Testis (tissue), 5 donors: ENCODE results near the gene IL20RB. TPM values are rescaled to one million over a fixed set of nuclear protein-coding genes. Genes with fewer than 3 reads are reported as not detected.

Experiments
- DNase-seq: peaks from one replicate; pipeline ENCODE4 v3.0.0-alpha.2; 2019
- H3K27ac ChIP-seq, 2 donors: fragments of 200-600 bp; sonication (generic); one replicate each; pipeline ENCODE4 v1.5.1; 2019
- H3K27me3 ChIP-seq: fragments of 200-600 bp; sonication (generic); one replicate; pipeline ENCODE4 v1.5.1; 2019
- H3K36me3 ChIP-seq: fragments of 200-600 bp; sonication (generic); one replicate; pipeline ENCODE4 v1.5.1; 2017; ENCODE audit warnings: low read depth; ENCODE audit errors: missing control alignments
- H3K4me1 ChIP-seq: fragments of 200-600 bp; sonication (generic); one replicate; pipeline ENCODE4 v1.5.1; 2019
- H3K4me3 ChIP-seq, 2 donors: fragments of 200-600 bp; sonication (generic); one replicate each; pipeline ENCODE4 v1.5.1; 2017 to 2019
- H3K9me3 ChIP-seq: fragments of 200-600 bp; sonication (generic); one replicate; pipeline ENCODE4 v1.5.1; 2017
- POLR2A ChIP-seq: fragments of 450-650 bp; IDR thresholded peaks from one replicate; pipeline ENCODE4 v1.6.1; 2017; ENCODE audit warnings: antibody characterized with exemption, mild to moderate bottlenecking, moderate library complexity
- WGBS, 2 donors: methylation state at CpG; one replicate each; pipeline ENCODE4 v1.1.5; 2018; 5-methylcytosine and 5-hydroxymethylcytosine counted together
- intact Hi-C: fragments of 100-400 bp; cut with DNase I; formaldehyde crosslinking; loops from one replicate; pipeline ENCODE4 v1.15.1; 2023; ENCODE audit warnings: low total_unique reads
- long read RNA-seq, 2 donors: transcript quantifications; one replicate each; lab custom pipeline, GENCODE V29; 2026
- polyA plus RNA-seq: library from polyadenylated mRNA; stranded (reverse); fragments of 350-450 nt; fragmentation: Illumina TruSeq; extraction: RNeasy Lipid Tissue Mini Kit (QIAGEN cat#74804); gene quantifications from one replicate; pipeline ENCODE4 v1.2.3, GENCODE V29; 2014; ENCODE audit warnings: low read depth, low replicate concordance; ENCODE audit not compliant: insufficient read depth
- total RNA-seq, 2 donors: library from RNA; depleted of rRNA; stranded (reverse); fragments of >200 nt; gene quantifications; one replicate each; pipeline ENCODE4 v1.2.3, GENCODE V29; 2016
- TF ChIP-seq, protein P1 (sequence below), 3 experiments: fragments of 450-650 bp in 2 of 3; fragments of 200-600 bp in 1 of 3; sonication (generic) in 1 of 3; IDR thresholded peaks; one replicate each; pipeline ENCODE4 v1.5.1; 2016 to 2019; ENCODE audit warnings: antibody characterized with exemption in 3 of 3, mild to moderate bottlenecking in 2 of 3, moderate library complexity in 1 of 3

Gene IL20RB, protein sequence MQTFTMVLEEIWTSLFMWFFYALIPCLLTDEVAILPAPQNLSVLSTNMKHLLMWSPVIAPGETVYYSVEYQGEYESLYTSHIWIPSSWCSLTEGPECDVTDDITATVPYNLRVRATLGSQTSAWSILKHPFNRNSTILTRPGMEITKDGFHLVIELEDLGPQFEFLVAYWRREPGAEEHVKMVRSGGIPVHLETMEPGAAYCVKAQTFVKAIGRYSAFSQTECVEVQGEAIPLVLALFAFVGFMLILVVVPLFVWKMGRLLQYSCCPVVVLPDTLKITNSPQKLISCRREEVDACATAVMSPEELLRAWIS
- 1 to 10 TPM; 2.0 to 3.5 TPM for total RNA-seq
- polyA plus RNA-seq = 12.5 TPM
- long read RNA-seq, donor 1 = 0 reads
- long read RNA-seq, donor 2 = 0 reads

DNA sequence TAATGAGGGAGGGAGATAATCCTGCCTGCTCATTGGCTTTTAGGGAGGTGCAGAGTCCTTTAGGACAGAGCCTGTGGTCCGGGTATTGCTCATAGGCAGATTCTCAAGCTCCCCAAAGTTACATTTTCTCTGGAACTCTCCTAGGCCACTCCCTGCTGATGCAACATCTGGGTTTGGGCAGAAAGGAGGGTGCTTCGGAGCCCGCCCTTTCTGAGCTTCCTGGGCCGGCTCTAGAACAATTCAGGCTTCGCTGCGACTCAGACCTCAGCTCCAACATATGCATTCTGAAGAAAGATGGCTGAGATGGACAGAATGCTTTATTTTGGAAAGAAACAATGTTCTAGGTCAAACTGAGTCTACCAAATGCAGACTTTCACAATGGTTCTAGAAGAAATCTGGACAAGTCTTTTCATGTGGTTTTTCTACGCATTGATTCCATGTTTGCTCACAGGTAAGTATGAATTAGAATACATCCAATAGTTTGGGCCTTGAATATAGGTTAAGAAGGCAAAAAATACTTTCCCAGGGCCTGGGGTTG is at the start of gene IL20RB:
Gene IL20RB, plus strand, starts transcription at position 233 of the 538 bp plus-strand sequence. Its CDS starts 131 bp downstream, at position 364.
- DNase-seq = no peak
- Histone ChIP-seq H3K4me1 (no peaks in the 10 kb centered on the region), H3K27ac (no peak within 1 kb of the TSS), H3K4me3 (no peak within 1 kb of the TSS), H3K27me3 (no peaks in the 10 kb centered on the region), H3K36me3 (no peaks in the 10 kb centered on the region), H3K9me3 (no peaks in the 10 kb centered on the region)
- intact Hi-C loops = no loop called here
- TF ChIP-seq POLR2A = no peak
- TF ChIP-seq, protein P1, sequence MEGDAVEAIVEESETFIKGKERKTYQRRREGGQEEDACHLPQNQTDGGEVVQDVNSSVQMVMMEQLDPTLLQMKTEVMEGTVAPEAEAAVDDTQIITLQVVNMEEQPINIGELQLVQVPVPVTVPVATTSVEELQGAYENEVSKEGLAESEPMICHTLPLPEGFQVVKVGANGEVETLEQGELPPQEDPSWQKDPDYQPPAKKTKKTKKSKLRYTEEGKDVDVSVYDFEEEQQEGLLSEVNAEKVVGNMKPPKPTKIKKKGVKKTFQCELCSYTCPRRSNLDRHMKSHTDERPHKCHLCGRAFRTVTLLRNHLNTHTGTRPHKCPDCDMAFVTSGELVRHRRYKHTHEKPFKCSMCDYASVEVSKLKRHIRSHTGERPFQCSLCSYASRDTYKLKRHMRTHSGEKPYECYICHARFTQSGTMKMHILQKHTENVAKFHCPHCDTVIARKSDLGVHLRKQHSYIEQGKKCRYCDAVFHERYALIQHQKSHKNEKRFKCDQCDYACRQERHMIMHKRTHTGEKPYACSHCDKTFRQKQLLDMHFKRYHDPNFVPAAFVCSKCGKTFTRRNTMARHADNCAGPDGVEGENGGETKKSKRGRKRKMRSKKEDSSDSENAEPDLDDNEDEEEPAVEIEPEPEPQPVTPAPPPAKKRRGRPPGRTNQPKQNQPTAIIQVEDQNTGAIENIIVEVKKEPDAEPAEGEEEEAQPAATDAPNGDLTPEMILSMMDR (IDR thresholded peaks at IDR 0.05) = no peak
- 97 to 99% methylated on average over 7 of the region's 7 CpGs for WGBS, 2 donors

GRCh38 chr3:136908297-136908696 is 49.5 kb upstream of the IL20RB start:
- Histone ChIP-seq H3K27me3 (no peaks in the 10 kb centered on the region), H3K4me1 (no peaks in the 10 kb centered on the region), H3K4me3 (no peak overlapping the region), H3K9me3 (no peaks in the 10 kb centered on the region), H3K27ac (no peak overlapping the region), H3K36me3 (no peaks in the 10 kb centered on the region)
- TF ChIP-seq, protein P1 (IDR thresholded peaks at IDR 0.05) = no peak
- TF ChIP-seq POLR2A = no peak
- intact Hi-C loops = no loop called here
- 84% methylated on average over 2 of the region's 2 CpGs for WGBS, 2 donors
- DNase-seq = no peak

DNA sequence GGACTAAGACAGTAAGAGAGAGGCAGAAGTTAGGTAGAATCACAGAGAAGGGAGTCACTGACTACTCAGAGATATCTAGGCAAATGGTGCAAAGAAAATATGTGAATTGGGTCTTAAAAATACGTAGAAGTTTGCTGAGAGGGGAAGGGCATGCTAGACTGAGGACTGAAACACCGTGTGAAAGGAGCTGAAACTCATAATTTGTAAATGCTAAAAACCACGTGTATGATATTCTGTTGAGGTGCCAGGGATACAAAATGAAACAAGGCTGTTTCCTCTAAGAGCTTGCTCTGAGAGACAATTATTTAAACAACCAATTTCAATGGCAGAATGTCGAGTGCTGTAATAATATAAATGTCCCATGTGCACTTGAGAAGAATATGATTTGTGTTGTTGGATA is 48.6 kb upstream of the IL20RB start:
- WGBS, 2 donors = 78 to 82% methylated on average over 4 of the region's 4 CpGs
- no peak for DNase-seq
- intact Hi-C loops = no loop called here

DNA sequence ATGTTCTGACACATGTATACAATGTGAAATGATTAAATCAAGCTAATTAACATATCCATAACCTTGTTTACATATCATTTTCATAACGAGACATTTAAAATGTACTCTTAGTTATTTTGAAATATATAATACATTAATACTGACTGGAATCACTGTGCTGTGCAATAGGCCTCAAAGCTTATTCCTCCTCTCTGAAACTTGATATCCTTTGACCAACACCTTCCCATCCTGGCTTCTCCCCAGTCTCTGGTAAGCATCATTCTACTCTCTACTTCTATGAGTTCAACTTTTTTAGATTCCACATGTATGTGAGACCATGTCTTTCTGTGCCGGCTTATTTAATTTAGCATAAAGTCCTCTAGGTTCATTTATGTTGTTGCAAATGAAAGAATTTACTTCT is 47.1 kb upstream of the IL20RB start:
- Histone ChIP-seq H3K9me3 (no peaks in the 10 kb centered on the region), H3K4me1 (peaks cover 3% of the 10 kb centered on the region), H3K4me3 (no peak overlapping the region), H3K36me3 (no peaks in the 10 kb centered on the region), H3K27ac (no peak overlapping the region), H3K27me3 (no peaks in the 10 kb centered on the region)
- intact Hi-C loops = no loop called here
- 90 to 94% methylated on average over 2 of the region's 2 CpGs for WGBS, 2 donors
- no peak for DNase-seq
- TF ChIP-seq POLR2A = no peak
- TF ChIP-seq, protein P1 (IDR thresholded peaks at IDR 0.05) = no peak

More for the DNA sequence above, 48.6 kb upstream of the IL20RB start:
- TF ChIP-seq, protein P1 (IDR thresholded peaks at IDR 0.05) = no peak
- Histone ChIP-seq H3K9me3 (no peaks in the 10 kb centered on the region), H3K27me3 (no peaks in the 10 kb centered on the region), H3K4me3 (no peak overlapping the region), H3K4me1 (peaks cover 2% of the 10 kb centered on the region), H3K27ac (no peak overlapping the region), H3K36me3 (no peaks in the 10 kb centered on the region)
